Upper lobe of left lung (tissue), 4 donors: ENCODE measurements around the gene FDXACB1.

ENCODE experiments used
- CTCF ChIP-seq, 6 experiments: fragments of 450-650 bp in 4 of 6; fragments of 200-600 bp in 2 of 6; sonication (generic) in 2 of 6; IDR thresholded peaks; one replicate each; pipeline ENCODE4 v1.5.1; 2016 to 2019; ENCODE audit warnings: antibody characterized with exemption in 6 of 6
- POLR2A ChIP-seq, 4 donors: fragments of 450-650 bp; IDR thresholded peaks; one replicate each; pipeline ENCODE4 v1.5.1; 2016 to 2017; ENCODE audit warnings: antibody characterized with exemption in 4 of 4, mild to moderate bottlenecking in 2 of 4

GRCh38 chr11:111843661-111844060 is 35.3 kb downstream of the FDXACB1 start:
- TF ChIP-seq CTCF (IDR thresholded peaks at IDR 0.05) (no peak), POLR2A (IDR thresholded peaks at IDR 0.05) (no peak)
